Skeletal muscle cell (primary cell): ENCODE results near the gene LRWD1.
"Not testable (repeated sequence)": the region's sequence is repeated elsewhere in the genome, so short reads cannot be mapped to it uniquely, and the experiment has no call there.

ENCODE experiments used
- DNase-seq: peaks from one replicate; pipeline ENCODE4 v3.0.0-alpha.2; 2010; ENCODE audit warnings: low read depth
- H3K4me3 ChIP-seq: 2 replicates; pipeline ENCODE4 v1.5.1; 2011; ENCODE audit warnings: low read depth, mild to moderate bottlenecking, control low read depth, low read length, moderate library complexity

The LRWD1 gene

GRCh38 chr7:102466097-102466496 lies 1.3 kb downstream of the LRWD1 start:
- no peak for DNase-seq
- no peak overlapping the region for H3K4me3 ChIP-seq

- H3K4me3 ChIP-seq: no peak overlapping the region
Measured at GRCh38 chr7:102467581-102468477, 3.0 kb downstream of the LRWD1 start.

GRCh38 chr7:102468478-102469350 lies 3.9 kb downstream of the LRWD1 start:
- H3K4me3 ChIP-seq: no peak overlapping the region
- no peak for DNase-seq

More at GRCh38 chr7:102467581-102468477, 3.0 kb downstream of the LRWD1 start:
- DNase-seq: no peak

GRCh38 chr7:102469351-102469971 lies 4.7 kb downstream of the LRWD1 start:
- DNase-seq: no peak
- H3K4me3 ChIP-seq: no peak overlapping the region

GRCh38 chr7:102469972-102470825 lies 5.4 kb downstream of the LRWD1 start:
- H3K4me3 ChIP-seq: no peak overlapping the region

GRCh38 chr7:102471791-102472125 lies 7.0 kb downstream of the LRWD1 start:
- DNase-seq: no peak
- H3K4me3 ChIP-seq: no peak overlapping the region

More at GRCh38 chr7:102469972-102470825, 5.4 kb downstream of the LRWD1 start:
- no peak for DNase-seq

- DNase-seq: no peak
- H3K4me3 ChIP-seq: no peak overlapping the region
Measured at GRCh38 chr7:102472126-102473041, 7.6 kb downstream of the LRWD1 start.

- no peak overlapping the region for H3K4me3 ChIP-seq
- no peak for DNase-seq
Measured at GRCh38 chr7:102473271-102473991, 8.6 kb downstream of the LRWD1 start.

GRCh38 chr7:102474116-102474515 lies 9.3 kb downstream of the LRWD1 start:
- not testable (repeated sequence) for DNase-seq, H3K4me3 ChIP-seq

- not testable (repeated sequence) for DNase-seq, H3K4me3 ChIP-seq
Measured at GRCh38 chr7:102474736-102475435, 10.1 kb downstream of the LRWD1 start.

- H3K4me3 ChIP-seq: peak within 1 kb of the TSS; percentile 38
- DNase-seq: peak; percentile 18
Measured at GRCh38 chr7:102478314-102479208, 13.8 kb downstream of the LRWD1 start, which contains the start of gene POLR2J. POLR2J (minus strand) TSS chr7:102478922; CDS start chr7:102478860, 62 bp downstream.

- not testable (repeated sequence) for H3K4me3 ChIP-seq, DNase-seq
Measured at GRCh38 chr7:102479209-102479584, 14.4 kb downstream of the LRWD1 start.

- DNase-seq, H3K4me3 ChIP-seq: not testable (repeated sequence)
Measured at GRCh38 chr7:102479982-102480637, 15.3 kb downstream of the LRWD1 start.

GRCh38 chr7:102481962-102482361 lies 17.2 kb downstream of the LRWD1 start:
- DNase-seq, H3K4me3 ChIP-seq: not testable (repeated sequence)

GRCh38 chr7:102484317-102484716 lies 19.5 kb downstream of the LRWD1 start:
- not testable (repeated sequence) for H3K4me3 ChIP-seq, DNase-seq
